Forelimb muscle (tissue), 1 donor: ENCODE data around the gene OR8S1. TPM values are rescaled to one million over a fixed set of nuclear protein-coding genes. Genes with fewer than 3 reads are reported as not detected.
"Not testable (repeated sequence)": the region's sequence is repeated elsewhere in the genome, so short reads cannot be mapped to it uniquely, and the experiment has no call there.

Experiments
- DNase-seq: peaks from one replicate; pipeline ENCODE4 v3.0.0-alpha.2; 2013; ENCODE audit warnings: low read depth
- polyA plus RNA-seq: library from polyadenylated mRNA; unstranded; fragments of 120-200 nt; gene quantifications from one replicate; pipeline ENCODE4 v1.2.1, GENCODE V29; 2013; ENCODE audit not compliant: insufficient read length

The OR8S1 gene
- polyA plus RNA-seq, result not detected

- DNase-seq, result no peak
Measured at GRCh38 chr12:48525332-48525731, at the start of gene OR8S1. Gene OR8S1, plus strand, starts transcription at chr12:48525632. Its CDS starts 0 bp downstream, at chr12:48525632.

- no peak for DNase-seq
Measured at GRCh38 chr12:48482198-48482597, 43.2 kb upstream of the OR8S1 start, which contains the start of gene C12orf54. Gene C12orf54, plus strand, starts transcription at chr12:48482498. Its CDS starts 799 bp downstream, at chr12:48483297.

- no peak for DNase-seq
Measured at GRCh38 chr12:48482930-48483329, 42.5 kb upstream of the OR8S1 start.

GRCh38 chr12:48486261-48486660 is 39.2 kb upstream of the OR8S1 start:
- DNase-seq, result no peak

GRCh38 chr12:48486679-48487078 is 38.8 kb upstream of the OR8S1 start:
- no peak for DNase-seq

- DNase-seq, result no peak
Measured at GRCh38 chr12:48489012-48489411, 36.4 kb upstream of the OR8S1 start.

GRCh38 chr12:48489456-48489855 is 36.0 kb upstream of the OR8S1 start:
- DNase-seq, result not testable (repeated sequence)

GRCh38 chr12:48500281-48500680 is 25.2 kb upstream of the OR8S1 start:
- not testable (repeated sequence) for DNase-seq

GRCh38 chr12:48506836-48507235 is 18.6 kb upstream of the OR8S1 start:
- not testable (repeated sequence) for DNase-seq

- no peak for DNase-seq
Measured at GRCh38 chr12:48508987-48509386, 16.4 kb upstream of the OR8S1 start.

GRCh38 chr12:48510111-48510510 is 15.3 kb upstream of the OR8S1 start:
- no peak for DNase-seq

- no peak for DNase-seq
Measured at GRCh38 chr12:48512855-48513254, 12.6 kb upstream of the OR8S1 start.

- DNase-seq, result no peak
Measured at GRCh38 chr12:48514728-48515127, 10.7 kb upstream of the OR8S1 start.

GRCh38 chr12:48520381-48520780 is 5.1 kb upstream of the OR8S1 start:
- DNase-seq, result not testable (repeated sequence)

- no peak for DNase-seq
Measured at GRCh38 chr12:48527891-48528670, 2.6 kb downstream of the OR8S1 start.

GRCh38 chr12:48532601-48533000 is 7.2 kb downstream of the OR8S1 start:
- DNase-seq, result no peak

- no peak for DNase-seq
Measured at GRCh38 chr12:48536602-48537001, 11.2 kb downstream of the OR8S1 start.

GRCh38 chr12:48542300-48542928 is 17.0 kb downstream of the OR8S1 start:
- no peak for DNase-seq

GRCh38 chr12:48545833-48546469 is 20.5 kb downstream of the OR8S1 start:
- no peak for DNase-seq

- not testable (repeated sequence) for DNase-seq
Measured at GRCh38 chr12:48547012-48547411, 21.6 kb downstream of the OR8S1 start.

- not testable (repeated sequence) for DNase-seq
Measured at GRCh38 chr12:48551636-48552035, 26.2 kb downstream of the OR8S1 start.

GRCh38 chr12:48553666-48554343 is 28.4 kb downstream of the OR8S1 start:
- not testable (repeated sequence) for DNase-seq
